ENCODE data around the gene CADPS. TPM values are rescaled to one million over a fixed set of nuclear protein-coding genes. Genes with fewer than 3 reads are reported as not detected.

CADPS gene
- total RNA-seq, 1 donor from 2014 or later: 265 TPM

GRCh38 chr3:62677926-62678325 lies 197.3 kb downstream of the CADPS start:
- TF ChIP-seq CTCF (IDR thresholded peaks at IDR 0.05; ENCODE audit: partially characterized antibody, unreplicated experiment): no peak
- Mint-ChIP-seq H3K27ac (ENCODE audit: unreplicated experiment) (no peak overlapping the region), H3K27me3 (ENCODE audit: unreplicated experiment) (no peaks in the 10 kb centered on the region), H3K36me3 (ENCODE audit: unreplicated experiment) (no peaks in the 10 kb centered on the region), H3K4me1 (ENCODE audit: low read depth, unreplicated experiment) (peaks cover 11% of the 10 kb centered on the region), H3K9me3 (ENCODE audit: unreplicated experiment) (no peaks in the 10 kb centered on the region), H3K4me3 (ENCODE audit: unreplicated experiment) (no peak overlapping the region)
- no peak for DNase-seq

- peaks cover 3% of the 10 kb centered on the region for H3K9me3 Mint-ChIP-seq (ENCODE audit: unreplicated experiment)
- no peak overlapping the region for H3K4me3 Mint-ChIP-seq (ENCODE audit: unreplicated experiment)
- no peak for DNase-seq
- H3K27ac Mint-ChIP-seq (ENCODE audit: unreplicated experiment): no peak overlapping the region
- no peaks in the 10 kb centered on the region for H3K27me3 Mint-ChIP-seq (ENCODE audit: unreplicated experiment)
- peaks cover 15% of the 10 kb centered on the region for H3K4me1 Mint-ChIP-seq (ENCODE audit: low read depth, unreplicated experiment)
- H3K36me3 Mint-ChIP-seq (ENCODE audit: unreplicated experiment): peaks cover 5% of the 10 kb centered on the region
- TF ChIP-seq CTCF (IDR thresholded peaks at IDR 0.05; ENCODE audit: partially characterized antibody, unreplicated experiment): no peak
Observed at GRCh38 chr3:62676689-62677271, 198.4 kb downstream of the CADPS start.

- H3K27me3 Mint-ChIP-seq (ENCODE audit: unreplicated experiment): peaks cover 3% of the 10 kb centered on the region
Observed at GRCh38 chr3:62675492-62675891, 199.7 kb downstream of the CADPS start.

GRCh38 chr3:62672988-62673313 lies 202.3 kb downstream of the CADPS start:
- Mint-ChIP-seq H3K4me3 (ENCODE audit: unreplicated experiment) (no peak overlapping the region), H3K27me3 (ENCODE audit: unreplicated experiment) (peaks cover 5% of the 10 kb centered on the region), H3K4me1 (ENCODE audit: low read depth, unreplicated experiment) (peaks cover 14% of the 10 kb centered on the region), H3K36me3 (ENCODE audit: unreplicated experiment) (peaks cover 5% of the 10 kb centered on the region), H3K9me3 (ENCODE audit: unreplicated experiment) (peaks cover 3% of the 10 kb centered on the region), H3K27ac (ENCODE audit: unreplicated experiment) (no peak overlapping the region)
- DNase-seq: no peak
- no peak for TF ChIP-seq CTCF (IDR thresholded peaks at IDR 0.05; ENCODE audit: partially characterized antibody, unreplicated experiment)

More at GRCh38 chr3:62675492-62675891, 199.7 kb downstream of the CADPS start:
- no peak for DNase-seq
- H3K36me3 Mint-ChIP-seq (ENCODE audit: unreplicated experiment): peaks cover 5% of the 10 kb centered on the region
- H3K27ac Mint-ChIP-seq (ENCODE audit: unreplicated experiment): no peak overlapping the region
- H3K4me3 Mint-ChIP-seq (ENCODE audit: unreplicated experiment): no peak overlapping the region
- peaks cover 3% of the 10 kb centered on the region for H3K9me3 Mint-ChIP-seq (ENCODE audit: unreplicated experiment)
- no peak for TF ChIP-seq CTCF (IDR thresholded peaks at IDR 0.05; ENCODE audit: partially characterized antibody, unreplicated experiment)
- H3K4me1 Mint-ChIP-seq (ENCODE audit: low read depth, unreplicated experiment): peaks cover 14% of the 10 kb centered on the region

GRCh38 chr3:62672270-62672987 lies 202.8 kb downstream of the CADPS start:
- peaks cover 3% of the 10 kb centered on the region for H3K9me3 Mint-ChIP-seq (ENCODE audit: unreplicated experiment)
- peaks cover 5% of the 10 kb centered on the region for H3K27me3 Mint-ChIP-seq (ENCODE audit: unreplicated experiment)
- H3K4me1 Mint-ChIP-seq (ENCODE audit: low read depth, unreplicated experiment): peaks cover 14% of the 10 kb centered on the region
- DNase-seq: no peak
- no peak for TF ChIP-seq CTCF (IDR thresholded peaks at IDR 0.05; ENCODE audit: partially characterized antibody, unreplicated experiment)
- peak overlapping the region; percentile 90 for H3K27ac Mint-ChIP-seq (ENCODE audit: unreplicated experiment)
- H3K36me3 Mint-ChIP-seq (ENCODE audit: unreplicated experiment): peaks cover 5% of the 10 kb centered on the region
- H3K4me3 Mint-ChIP-seq (ENCODE audit: unreplicated experiment): peak overlapping the region; percentile 59

Data from glutamatergic neuron (in vitro differentiated cells).